ENCODE results near the gene ERGIC2. TPM values are rescaled to one million over a fixed set of nuclear protein-coding genes. Genes with fewer than 3 reads are reported as not detected.

ERGIC2 gene
- total and polyA plus RNA-seq, 9 of the 15 experiments (the other 6 are each of a cell fraction or from before 2014, with no cell fraction given) = 24.1 to 180 (median 75.7) TPM

GRCh38 chr12:29346769-29347421 lies 34.1 kb downstream of the ERGIC2 start:
- WGBS (ENCODE audit: insufficient coverage, low coverage, missing lambda C conversion rate) = 98% methylated on average over 3 of the region's 3 CpGs
- no peak overlapping the region for H3K9ac ChIP-seq (ENCODE audit: insufficient read depth in 1 of 2, low read depth in 2 of 2, low read length in 2 of 2)
- H3K79me2 ChIP-seq (ENCODE audit: control insufficient read depth, insufficient read depth, low read length) = no peaks in the 10 kb centered on the region
- in situ Hi-C loops (cut with MboI) (no loop called here), intact Hi-C loops (cut with micrococcal nuclease) (no loop called here)
- no peaks in the 10 kb centered on the region for H4K20me1 ChIP-seq (replicated peaks; ENCODE audit: control insufficient read depth, insufficient read depth, low read length)
- POLR2A ChIA-PET = interaction anchor here (0.9 kb wide), 1 partner anchor 9 kb away, joined by 6 read pairs; no protein-coding TSS in a partner anchor
- TF ChIP-seq POLR2AphosphoS5 (IDR thresholded peaks at IDR 0.05; ENCODE audit: control insufficient read depth, insufficient read depth, low read depth, low read length) (no peak), SIX5 (IDR thresholded peaks at IDR 0.05; ENCODE audit: borderline replicate concordance in 1 of 2, insufficient read depth in 1 of 2, low read depth in 1 of 2, low read length in 2 of 2) (no peak)
- no TSS peak for BruUV-seq (replicated peaks)
- H2AFZ ChIP-seq (ENCODE audit: low read depth, low read length) = no peak overlapping the region
- no peaks in the 10 kb centered on the region for H3K27me3 ChIP-seq (ENCODE audit: control insufficient read depth in 2 of 2, insufficient read depth in 2 of 2, low read length in 2 of 2)
- CTCF ChIA-PET (ENCODE audit: low intra/inter-chr PET ratio) = no interaction called here
- H3K36me3 ChIP-seq (ENCODE audit: control insufficient read depth, insufficient read depth, low read length) = peaks cover 75% of the 10 kb centered on the region
- DNase-seq (ENCODE audit: extremely low read depth in 1 of 4, low spot score in 3 of 4) = no peak
- H3K9me3 ChIP-seq (replicated peaks; ENCODE audit: control insufficient read depth, insufficient read depth, low read depth, low read length) = no peaks in the 10 kb centered on the region
- H3K27ac ChIP-seq (ENCODE audit: extremely low read depth, low read depth, low read length) = no peak overlapping the region
- H3K4me1 ChIP-seq (replicated peaks in 1 of 2; ENCODE audit: control insufficient read depth in 2 of 2, insufficient read depth in 2 of 2, low read length in 2 of 2) = no peaks in the 10 kb centered on the region
- no peaks in the 10 kb centered on the region for H3K9me1 ChIP-seq (ENCODE audit: control insufficient read depth, insufficient read depth, low read length)
- H3K4me3 ChIP-seq = no peak overlapping the region
- no peak overlapping the region for H3K4me2 ChIP-seq (ENCODE audit: insufficient read depth, low read length)
- no peak for ATAC-seq
- no peak for FAIRE-seq

- Histone ChIP-seq H2AFZ (ENCODE audit: low read depth, low read length) (no peak overlapping the region), H3K27me3 (ENCODE audit: control insufficient read depth in 2 of 2, insufficient read depth in 2 of 2, low read length in 2 of 2) (no peaks in the 10 kb centered on the region), H3K4me1 (replicated peaks in 1 of 2; ENCODE audit: control insufficient read depth in 2 of 2, insufficient read depth in 2 of 2, low read length in 2 of 2) (no peaks in the 10 kb centered on the region), H3K27ac (ENCODE audit: extremely low read depth, low read depth, low read length) (no peak overlapping the region), H3K9ac (ENCODE audit: insufficient read depth in 1 of 2, low read depth in 2 of 2, low read length in 2 of 2) (no peak overlapping the region), H3K9me3 (replicated peaks; ENCODE audit: control insufficient read depth, insufficient read depth, low read depth, low read length) (no peaks in the 10 kb centered on the region), H3K4me2 (ENCODE audit: insufficient read depth, low read length) (no peak overlapping the region), H4K20me1 (replicated peaks; ENCODE audit: control insufficient read depth, insufficient read depth, low read length) (no peaks in the 10 kb centered on the region), H3K9me1 (ENCODE audit: control insufficient read depth, insufficient read depth, low read length) (no peaks in the 10 kb centered on the region), H3K4me3 (no peak overlapping the region), H3K79me2 (ENCODE audit: control insufficient read depth, insufficient read depth, low read length) (no peaks in the 10 kb centered on the region), H3K36me3 (ENCODE audit: control insufficient read depth, insufficient read depth, low read length) (peaks cover 74% of the 10 kb centered on the region)
- intact Hi-C loops (cut with micrococcal nuclease) = no loop called here
- DNase-seq (ENCODE audit: extremely low read depth in 1 of 4, low spot score in 3 of 4) (no peak), ATAC-seq (no peak), FAIRE-seq (no peak)
- BruUV-seq (replicated peaks) = no TSS peak
- no peak for TF ChIP-seq POU5F1 (IDR thresholded peaks at IDR 0.05; ENCODE audit: borderline replicate concordance, low read depth, low read length, partially characterized antibody)
- no peak for TF ChIP-seq CXXC5 (CRISPR knock-in tag; IDR thresholded peaks at IDR 0.05)
- no peak for TF ChIP-seq ZKSCAN8 (CRISPR knock-in tag; IDR thresholded peaks at IDR 0.05)
- TF ChIP-seq SIN3A (IDR thresholded peaks at IDR 0.05; ENCODE audit: borderline replicate concordance in 2 of 2, control insufficient read depth in 1 of 2, low read depth in 2 of 2, low read length in 2 of 2) = no peak
- TF ChIP-seq ZNF232 (CRISPR knock-in tag; IDR thresholded peaks at IDR 0.05) = no peak
- no peak for TF ChIP-seq ZNF263 (CRISPR knock-in tag; IDR thresholded peaks at IDR 0.05; ENCODE audit: borderline replicate concordance)
- TF ChIP-seq HDAC3 (IDR thresholded peaks at IDR 0.05; ENCODE audit: borderline replicate concordance, partially characterized antibody) = no peak
- TF ChIP-seq ZNF766 (CRISPR knock-in tag; conservative IDR thresholded peaks at IDR 0.05) = no peak
- TF ChIP-seq ZNF444 (CRISPR knock-in tag; IDR thresholded peaks at IDR 0.05) = no peak
- TF ChIP-seq DIDO1 (tag; IDR thresholded peaks at IDR 0.05; ENCODE audit: low read depth) = no peak
- no peak for TF ChIP-seq NCOA2 (IDR thresholded peaks at IDR 0.05; ENCODE audit: partially characterized antibody in 2 of 2)
- ChIA-PET POLR2A (no interaction called here), CTCF (ENCODE audit: low intra/inter-chr PET ratio) (no interaction called here)
- in situ Hi-C loops (cut with MboI) = no loop called here
- WGBS (ENCODE audit: insufficient coverage, low coverage, missing lambda C conversion rate) = 91% methylated on average over 2 of the region's 2 CpGs
Measured at GRCh38 chr12:29343022-29343799, 37.8 kb downstream of the ERGIC2 start.
